ENCODE measurements around the gene ATP8B1.

- TF ChIP-seq CTCF (IDR thresholded peaks at IDR 0.05) (no peak), POLR2AphosphoS5 (IDR thresholded peaks at IDR 0.05) (no peak)
Observed at GRCh38 chr18:57780706-57781347, 22.3 kb downstream of the ATP8B1 start.

All from stomach (tissue), 4 donors.